HEK293 (cell line): Measurements from ENCODE around the gene KCP.
A peak's percentile ranks its signal among the peaks of the same experiment; 100 is the strongest.

Experiments
- CTCF ChIA-PET: fragments of 350-600 bp; formaldehyde crosslinking; extraction: SDS; loops from one replicate; lab custom pipeline; 2021; ENCODE audit warnings: antibody characterized with exemption; lab: Yijun Ruan, JAX
- POLR2A ChIA-PET: fragments of 300-600 bp; formaldehyde crosslinking; extraction: SDS; loops from one replicate; lab custom pipeline; 2020; ENCODE audit warnings: antibody characterized with exemption, inconsistent platforms; lab: Yijun Ruan, JAX
- H3K27ac ChIP-seq: fragments of 200-500 bp; sonication (Bioruptor generic); 2 replicates; pipeline ENCODE4 v1.5.1; 2014; ENCODE audit warnings: low read depth, low read length, control low read depth, inconsistent platforms; ENCODE audit errors: extremely low read depth
- H3K36me3 ChIP-seq, 2 experiments: fragments of 200-500 bp in 1 of 2; sonication (Bioruptor generic) in 1 of 2; 1 replicate in 1 of 2; 2 replicates in 1 of 2; pipeline ENCODE4 v1.5.1; 2014 to 2017; ENCODE audit warnings: inconsistent platforms in 2 of 2, low read length in 2 of 2; ENCODE audit not compliant: control insufficient read depth in 2 of 2, insufficient read depth in 1 of 2
- H3K4me1 ChIP-seq: fragments of 200-500 bp; sonication (Bioruptor generic); 2 replicates; pipeline ENCODE4 v1.5.1; 2014; ENCODE audit warnings: mild to moderate bottlenecking, low read length, inconsistent platforms; ENCODE audit not compliant: control insufficient read depth, insufficient read depth
- H3K4me3 ChIP-seq: 2 replicates; pipeline ENCODE4 v1.5.1; 2011; ENCODE audit warnings: low read depth, mild to moderate bottlenecking, control low read depth, low read length, moderate library complexity
- H3K9me3 ChIP-seq: fragments of 200-500 bp; sonication (Bioruptor generic); 2 replicates; pipeline ENCODE4 v1.5.1; 2014; ENCODE audit warnings: low read depth, low read length, inconsistent platforms; ENCODE audit not compliant: control insufficient read depth, insufficient read depth
- KLF1 ChIP-seq: fragments of 450-650 bp; formaldehyde crosslinking; IDR thresholded peaks from 2 replicates; pipeline ENCODE4 v1.5.1; 2016; ENCODE audit warnings: missing biosample characterization, missing genetic modification characterization
- YY1 ChIP-seq: fragments of 450-650 bp; formaldehyde crosslinking; IDR thresholded peaks from 2 replicates; pipeline ENCODE4 v1.5.1; 2018; ENCODE audit warnings: missing biosample characterization, missing genetic modification characterization
- ZNF133 ChIP-seq: fragments of 450-650 bp; formaldehyde crosslinking; IDR thresholded peaks from 2 replicates; pipeline ENCODE4 v1.5.1; 2016; ENCODE audit warnings: missing biosample characterization, missing genetic modification characterization
- ZNF23 ChIP-seq: fragments of 450-650 bp; formaldehyde crosslinking; IDR thresholded peaks from 2 replicates; pipeline ENCODE4 v1.5.1; 2016; ENCODE audit warnings: missing biosample characterization, missing genetic modification characterization, borderline replicate concordance
- ZNF248 ChIP-seq: fragments of 450-650 bp; formaldehyde crosslinking; IDR thresholded peaks from 2 replicates; pipeline ENCODE4 v1.5.1; 2017; ENCODE audit warnings: missing biosample characterization, missing genetic modification characterization
- ZNF302 ChIP-seq: fragments of 450-650 bp; formaldehyde crosslinking; IDR thresholded peaks from 2 replicates; pipeline ENCODE4 v1.5.1; 2016; ENCODE audit warnings: missing biosample characterization, missing genetic modification characterization, low read depth
- ZNF548 ChIP-seq: fragments of 450-650 bp; formaldehyde crosslinking; IDR thresholded peaks from 2 replicates; pipeline ENCODE4 v1.5.1; 2016; ENCODE audit warnings: missing biosample characterization, missing genetic modification characterization
- ZNF600 ChIP-seq: fragments of 450-650 bp; formaldehyde crosslinking; IDR thresholded peaks from 2 replicates; pipeline ENCODE4 v1.5.1; 2016; ENCODE audit warnings: missing biosample characterization, missing genetic modification characterization
- ZNF645 ChIP-seq: fragments of 450-650 bp; formaldehyde crosslinking; IDR thresholded peaks from 2 replicates; pipeline ENCODE4; 2016; ENCODE audit warnings: missing biosample characterization, missing genetic modification characterization
- TF ChIP-seq, protein P1 (sequence below): fragments of 450-650 bp; formaldehyde crosslinking; IDR thresholded peaks from 2 replicates; pipeline ENCODE4 v1.5.1; 2017; ENCODE audit warnings: missing biosample characterization, missing genetic modification characterization
- TF ChIP-seq, protein P2 (sequence below): fragments of 450-650 bp; formaldehyde crosslinking; IDR thresholded peaks from 2 replicates; pipeline ENCODE4 v1.5.1; 2016; ENCODE audit warnings: missing biosample characterization, missing genetic modification characterization
- TF ChIP-seq, protein P3 (sequence below): fragments of 450-650 bp; formaldehyde crosslinking; IDR thresholded peaks from 2 replicates; pipeline ENCODE4 v1.5.1; 2016; ENCODE audit warnings: missing biosample characterization, missing genetic modification characterization

Gene KCP

DNA sequence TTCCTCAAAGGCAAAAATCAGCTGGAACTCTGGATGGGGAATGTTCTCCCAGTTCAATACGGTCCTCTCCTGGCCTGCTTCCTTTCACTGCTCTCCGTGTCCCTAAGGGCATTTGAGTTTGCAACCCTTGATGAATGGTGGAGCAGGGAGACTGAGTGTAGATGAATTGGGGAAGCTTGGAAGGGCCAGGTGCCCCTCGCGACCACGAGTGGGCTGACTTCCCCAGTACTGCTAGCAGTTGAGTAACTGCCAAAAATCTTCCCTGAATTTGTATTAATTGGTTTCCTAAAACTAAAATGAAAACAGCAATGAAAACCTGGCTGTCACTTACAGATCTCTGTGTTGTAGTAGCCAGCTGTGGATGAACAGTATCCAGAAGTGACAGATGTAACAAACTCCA, 40.8 kb upstream of the KCP start (continued):
- no peak for TF ChIP-seq ZNF548 (tag by site-specific recombination)

- CTCF ChIA-PET = interaction anchor here (1.0 kb wide), 2 partner anchors 65 to 142 kb away, joined by 3 read pairs; no protein-coding TSS in a partner anchor
- POLR2A ChIA-PET = no interaction called here
- H3K27ac ChIP-seq = no peak overlapping the region
- TF ChIP-seq, protein P1, sequence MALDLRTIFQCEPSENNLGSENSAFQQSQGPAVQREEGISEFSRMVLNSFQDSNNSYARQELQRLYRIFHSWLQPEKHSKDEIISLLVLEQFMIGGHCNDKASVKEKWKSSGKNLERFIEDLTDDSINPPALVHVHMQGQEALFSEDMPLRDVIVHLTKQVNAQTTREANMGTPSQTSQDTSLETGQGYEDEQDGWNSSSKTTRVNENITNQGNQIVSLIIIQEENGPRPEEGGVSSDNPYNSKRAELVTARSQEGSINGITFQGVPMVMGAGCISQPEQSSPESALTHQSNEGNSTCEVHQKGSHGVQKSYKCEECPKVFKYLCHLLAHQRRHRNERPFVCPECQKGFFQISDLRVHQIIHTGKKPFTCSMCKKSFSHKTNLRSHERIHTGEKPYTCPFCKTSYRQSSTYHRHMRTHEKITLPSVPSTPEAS (tag by site-specific recombination) = no peak
- peak; percentile 55; the same call in 1 of the 2 replicates for TF ChIP-seq ZNF133
- TF ChIP-seq, all 188 proteins: peak for 1
- no peaks in the 10 kb centered on the region for H3K9me3 ChIP-seq
- peaks cover 0 to 18% of the 10 kb centered on the region in 2 experiments; a peak in 1 of 3 replicates for H3K36me3 ChIP-seq
- H3K4me1 ChIP-seq = no peaks in the 10 kb centered on the region
- H3K4me3 ChIP-seq = no peak overlapping the region
These were observed 38.7 kb upstream of the KCP start for GRCh38 chr7:128948976-128949760.

DNA sequence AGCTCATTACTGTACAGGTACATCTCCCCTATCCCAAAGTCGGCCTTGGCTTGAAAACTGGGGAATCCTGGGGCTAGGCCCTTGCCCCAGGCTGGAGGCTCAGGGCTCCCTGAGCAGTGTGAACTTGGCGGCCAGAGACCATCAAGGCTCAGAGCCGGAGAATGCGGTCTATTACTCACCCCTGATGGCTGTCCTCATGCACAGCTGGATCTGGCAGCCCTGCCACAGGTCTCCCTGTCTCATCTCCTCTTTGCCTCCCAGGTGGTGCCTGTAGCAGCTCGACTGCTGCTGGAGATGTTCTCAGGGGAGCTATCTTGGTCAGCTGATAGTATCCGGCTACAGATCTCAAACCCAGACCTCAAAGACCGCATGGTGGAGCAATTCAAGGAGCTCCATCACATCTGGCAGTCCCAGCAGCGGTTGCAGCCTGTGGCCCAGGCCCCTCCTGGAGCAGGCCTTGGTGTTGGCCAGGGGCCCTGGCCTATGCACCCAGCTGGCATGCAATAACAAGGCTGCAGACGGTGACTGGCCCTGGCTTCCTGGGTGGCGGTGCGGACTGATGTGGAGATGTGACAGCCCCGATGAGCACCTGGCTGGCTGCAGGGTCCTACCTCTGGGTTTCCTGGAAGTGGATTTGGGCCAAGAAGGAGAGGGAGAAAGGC, 37.9 kb upstream of the KCP start:
- TF ChIP-seq, protein P2, sequence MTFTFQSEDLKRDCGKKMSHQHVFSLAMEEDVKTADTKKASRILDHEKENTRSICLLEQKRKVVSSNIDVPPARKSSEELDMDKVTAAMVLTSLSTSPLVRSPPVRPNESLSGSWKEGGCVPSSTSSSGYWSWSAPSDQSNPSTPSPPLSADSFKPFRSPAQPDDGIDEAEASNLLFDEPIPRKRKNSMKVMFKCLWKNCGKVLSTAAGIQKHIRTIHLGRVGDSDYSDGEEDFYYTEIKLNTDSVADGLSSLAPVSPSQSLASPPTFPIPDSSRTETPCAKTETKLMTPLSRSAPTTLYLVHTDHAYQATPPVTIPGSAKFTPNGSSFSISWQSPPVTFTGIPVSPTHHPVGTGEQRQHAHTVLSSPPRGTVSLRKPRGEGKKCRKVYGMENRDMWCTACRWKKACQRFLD = no peak
- TF ChIP-seq YY1 (no peak), KLF1 (tag by site-specific recombination) (no peak), ZNF645 (no peak), ZNF302 (tag by site-specific recombination) (no peak), ZNF600 (tag by site-specific recombination) (no peak), ZNF248 (no peak), ZNF23 (tag by site-specific recombination) (no peak)
- H3K4me3 ChIP-seq = no peak overlapping the region
- peaks cover 0 to 14% of the 10 kb centered on the region in 2 experiments; a peak in 1 of 3 replicates for H3K36me3 ChIP-seq
- no peak overlapping the region for H3K27ac ChIP-seq
- H3K9me3 ChIP-seq = no peaks in the 10 kb centered on the region
- ChIA-PET CTCF (interaction anchor here (0.5 to 1.0 kb wide), 3 partner anchors 18 to 85 kb away, joined by 3 read pairs; no protein-coding TSS in a partner anchor), POLR2A (no interaction called here)
- H3K4me1 ChIP-seq = no peaks in the 10 kb centered on the region

GRCh38 chr7:128947854-128948253, 37.3 kb upstream of the KCP start:
- Histone ChIP-seq H3K9me3 (no peaks in the 10 kb centered on the region), H3K36me3 (peaks cover 0 to 10% of the 10 kb centered on the region in 2 experiments; a peak in 2 of 3 replicates), H3K4me1 (no peaks in the 10 kb centered on the region), H3K4me3 (no peak overlapping the region), H3K27ac (no peak overlapping the region)
- TF ChIP-seq, protein P3, sequence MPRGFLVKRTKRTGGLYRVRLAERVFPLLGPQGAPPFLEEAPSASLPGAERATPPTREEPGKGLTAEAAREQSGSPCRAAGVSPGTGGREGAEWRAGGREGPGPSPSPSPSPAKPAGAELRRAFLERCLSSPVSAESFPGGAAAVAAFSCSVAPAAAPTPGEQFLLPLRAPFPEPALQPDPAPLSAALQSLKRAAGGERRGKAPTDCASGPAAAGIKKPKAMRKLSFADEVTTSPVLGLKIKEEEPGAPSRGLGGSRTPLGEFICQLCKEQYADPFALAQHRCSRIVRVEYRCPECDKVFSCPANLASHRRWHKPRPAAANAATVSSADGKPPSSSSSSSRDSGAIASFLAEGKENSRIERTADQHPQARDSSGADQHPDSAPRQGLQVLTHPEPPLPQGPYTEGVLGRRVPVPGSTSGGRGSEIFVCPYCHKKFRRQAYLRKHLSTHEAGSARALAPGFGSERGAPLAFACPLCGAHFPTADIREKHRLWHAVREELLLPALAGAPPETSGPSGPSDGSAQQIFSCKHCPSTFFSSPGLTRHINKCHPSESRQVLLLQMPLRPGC (tag by site-specific recombination) = no peak
- peak; percentile 58 for TF ChIP-seq ZNF600 (tag by site-specific recombination)
- POLR2A ChIA-PET = no interaction called here
- CTCF ChIA-PET = interaction anchor here (0.5 to 0.6 kb wide), 3 partner anchors 18 to 225 kb away, joined by 3 read pairs; no protein-coding TSS in a partner anchor
